ENCODE data around the gene JPT1.
"Not testable (repeated sequence)": the region's sequence is repeated elsewhere in the genome, so short reads cannot be mapped to it uniquely, and the experiment has no call there.

The JPT1 gene

DNA sequence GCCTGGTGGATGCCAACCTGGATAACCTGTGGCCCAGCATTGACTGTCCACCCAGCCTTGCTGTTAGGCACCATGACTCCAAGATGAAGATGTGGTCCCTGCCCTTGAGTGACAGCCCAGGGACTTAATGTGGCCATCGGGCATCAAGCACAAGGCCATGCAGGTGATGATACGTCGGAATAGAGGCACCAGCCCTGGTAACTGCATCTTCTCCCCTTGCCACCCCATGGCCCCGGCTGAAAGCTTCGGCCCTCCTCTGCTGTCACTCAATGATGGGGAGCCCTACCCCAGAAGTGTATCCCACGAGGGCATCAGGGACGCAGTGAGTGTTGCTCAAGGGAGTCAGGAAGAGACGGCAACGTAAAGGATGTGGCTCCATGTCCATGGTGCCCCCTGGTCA, 24.7 kb downstream of the JPT1 start:
- peaks cover 21% of the 10 kb centered on the region for H3K36me3 ChIP-seq (ENCODE audit: control insufficient read depth, insufficient read depth, low read length)
- peaks cover 10% of the 10 kb centered on the region for H3K4me1 ChIP-seq (ENCODE audit: control insufficient read depth, insufficient read depth, low read length, poor library complexity, severe bottlenecking)
- H3K4me3 ChIP-seq (ENCODE audit: extremely low read depth, insufficient read depth, low read length, poor library complexity, severe bottlenecking): no peak overlapping the region
- 87 to 91% methylated on average over 9 of the region's 9 CpGs for WGBS, 2 experiments (ENCODE audit: insufficient coverage in 2 of 2)
- H3K27ac ChIP-seq (ENCODE audit: low read depth, low read length, severe bottlenecking): no peak overlapping the region
- no peaks in the 10 kb centered on the region for H3K9me3 ChIP-seq (ENCODE audit: control insufficient read depth, low read length)

DNA sequence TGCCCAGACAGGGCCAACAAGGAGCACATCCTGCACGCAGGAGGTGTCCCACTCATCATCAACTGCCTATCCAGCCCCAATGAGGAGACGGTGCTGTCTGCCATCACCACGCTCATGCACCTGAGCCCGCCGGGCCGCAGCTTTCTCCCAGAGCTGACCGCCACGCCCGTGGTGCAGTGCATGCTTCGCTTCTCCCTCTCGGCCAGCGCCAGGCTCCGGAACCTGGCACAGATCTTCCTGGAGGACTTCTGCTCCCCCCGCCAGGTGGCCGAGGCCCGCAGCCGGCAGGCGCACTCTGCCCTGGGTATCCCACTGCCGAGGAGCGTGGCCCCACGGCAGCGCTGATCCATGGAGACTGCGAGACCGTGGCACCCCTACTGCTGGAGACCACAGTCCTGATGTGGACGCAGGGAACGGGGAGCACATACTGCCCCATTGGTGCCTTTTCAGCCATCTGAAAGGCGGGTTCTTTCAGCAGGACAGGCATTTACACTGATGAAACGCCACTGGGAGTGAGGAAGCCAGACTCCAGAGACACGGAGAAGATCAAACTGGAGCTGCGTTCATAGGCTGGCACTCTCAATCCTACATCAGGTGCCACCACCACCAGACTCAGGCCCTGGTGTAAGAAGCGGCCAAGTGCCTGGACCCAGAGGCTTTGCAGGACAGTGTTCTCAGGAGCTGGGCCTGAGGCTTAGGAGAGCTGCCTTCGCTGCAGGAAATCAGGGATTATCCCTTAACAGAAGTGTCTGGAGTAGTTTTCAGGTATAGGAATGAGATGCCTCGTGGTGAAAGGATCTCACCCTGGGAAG, 25.4 kb downstream of the JPT1 start:
- H3K36me3 ChIP-seq (ENCODE audit: control insufficient read depth, insufficient read depth, low read length): peaks cover 19% of the 10 kb centered on the region
- H3K4me3 ChIP-seq (ENCODE audit: extremely low read depth, insufficient read depth, low read length, poor library complexity, severe bottlenecking): no peak overlapping the region
- H3K9me3 ChIP-seq (ENCODE audit: control insufficient read depth, low read length): no peaks in the 10 kb centered on the region
- peaks cover 17% of the 10 kb centered on the region for H3K4me1 ChIP-seq (ENCODE audit: control insufficient read depth, insufficient read depth, low read length, poor library complexity, severe bottlenecking)
- WGBS, 2 experiments (ENCODE audit: insufficient coverage in 2 of 2): 96 to 97% methylated on average over 32 to 33 of the region's 33 CpGs
- no peak overlapping the region for H3K27ac ChIP-seq (ENCODE audit: low read depth, low read length, severe bottlenecking)

DNA sequence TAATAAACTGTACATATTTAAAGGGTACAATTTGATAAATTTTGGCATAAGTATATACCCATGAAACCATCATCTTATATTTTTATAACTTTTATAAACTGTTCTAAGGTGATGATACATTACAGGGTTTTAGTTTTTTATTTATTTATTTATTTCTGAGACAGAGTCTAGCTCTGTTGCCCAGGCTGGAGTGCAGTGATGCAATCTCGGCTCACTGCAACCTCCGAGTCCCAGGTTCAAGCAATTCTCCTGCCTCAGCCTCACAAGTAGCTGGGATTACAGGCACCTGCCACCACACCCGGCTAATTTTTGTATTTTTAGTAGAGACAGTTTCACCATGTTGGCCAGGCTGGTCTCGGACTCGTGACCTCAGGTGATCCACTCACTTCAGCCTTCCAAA, 26.4 kb downstream of the JPT1 start:
- H3K4me3 ChIP-seq (ENCODE audit: extremely low read depth, insufficient read depth, low read length, poor library complexity, severe bottlenecking); H3K9me3 ChIP-seq (ENCODE audit: control insufficient read depth, low read length); H3K27ac ChIP-seq (ENCODE audit: low read depth, low read length, severe bottlenecking): not testable (repeated sequence)
- Histone ChIP-seq H3K36me3 (ENCODE audit: control insufficient read depth, insufficient read depth, low read length) (peaks cover 19% of the 10 kb centered on the region), H3K4me1 (ENCODE audit: control insufficient read depth, insufficient read depth, low read length, poor library complexity, severe bottlenecking) (peaks cover 18% of the 10 kb centered on the region)
- 90 to 98% methylated on average over 5 of the region's 5 CpGs for WGBS, 2 experiments (ENCODE audit: insufficient coverage in 2 of 2)

DNA sequence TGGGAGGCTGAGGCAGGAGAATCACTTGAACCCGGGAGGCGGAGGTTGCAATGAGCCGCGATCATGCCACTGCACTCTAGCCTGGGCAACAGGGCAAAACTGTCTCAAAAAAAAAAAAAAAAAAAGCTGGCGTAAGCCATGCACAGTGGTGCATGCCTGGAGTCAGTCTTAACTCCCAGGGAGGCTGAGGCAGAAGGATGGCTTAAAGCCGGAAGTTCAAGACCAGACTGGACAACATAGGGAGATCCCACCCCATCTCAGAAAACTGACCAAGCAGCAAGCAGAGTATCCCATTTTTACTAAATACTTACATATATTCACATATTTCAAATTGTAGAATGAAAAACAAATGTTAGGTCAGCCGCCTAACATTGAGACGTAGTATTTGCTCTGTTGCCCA, 27.4 kb downstream of the JPT1 start:
- 94 to 97% methylated on average over 8 of the region's 8 CpGs for WGBS, 2 experiments (ENCODE audit: insufficient coverage in 2 of 2)
- peaks cover 19% of the 10 kb centered on the region for H3K36me3 ChIP-seq (ENCODE audit: control insufficient read depth, insufficient read depth, low read length)

DNA sequence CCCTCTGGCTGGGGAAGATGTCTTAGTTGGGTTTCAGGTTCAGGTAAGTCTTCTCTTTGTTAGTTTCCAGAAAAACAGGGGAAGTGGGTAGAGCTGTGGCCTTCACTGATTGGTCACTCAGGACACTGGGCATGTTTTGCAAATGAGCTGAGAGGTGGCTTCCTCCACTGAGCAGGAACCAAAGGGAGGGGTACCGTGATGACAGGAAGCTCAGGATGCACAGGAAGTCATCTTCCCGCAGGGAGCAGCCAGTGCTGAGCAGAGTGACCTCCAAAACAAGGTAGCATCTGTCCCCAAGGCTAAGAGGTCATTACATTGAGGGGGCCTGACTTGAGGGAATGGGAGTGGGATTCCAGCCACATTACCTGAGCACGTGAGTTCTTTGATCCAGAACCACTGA, 28.3 kb downstream of the JPT1 start:
- Histone ChIP-seq H3K36me3 (ENCODE audit: control insufficient read depth, insufficient read depth, low read length) (peaks cover 21% of the 10 kb centered on the region), H3K4me3 (ENCODE audit: extremely low read depth, insufficient read depth, low read length, poor library complexity, severe bottlenecking) (no peak overlapping the region), H3K27ac (ENCODE audit: low read depth, low read length, severe bottlenecking) (no peak overlapping the region), H3K9me3 (ENCODE audit: control insufficient read depth, low read length) (no peaks in the 10 kb centered on the region), H3K4me1 (ENCODE audit: control insufficient read depth, insufficient read depth, low read length, poor library complexity, severe bottlenecking) (peaks cover 18% of the 10 kb centered on the region)
- 72 to 76% methylated on average over 3 of the region's 3 CpGs for WGBS, 2 experiments (ENCODE audit: insufficient coverage in 2 of 2)

More for the DNA sequence above, 27.4 kb downstream of the JPT1 start:
- no peaks in the 10 kb centered on the region for H3K9me3 ChIP-seq (ENCODE audit: control insufficient read depth, low read length)
- H3K4me3 ChIP-seq (ENCODE audit: extremely low read depth, insufficient read depth, low read length, poor library complexity, severe bottlenecking): no peak overlapping the region
- H3K4me1 ChIP-seq (ENCODE audit: control insufficient read depth, insufficient read depth, low read length, poor library complexity, severe bottlenecking): peaks cover 18% of the 10 kb centered on the region
- H3K27ac ChIP-seq (ENCODE audit: low read depth, low read length, severe bottlenecking): no peak overlapping the region

DNA sequence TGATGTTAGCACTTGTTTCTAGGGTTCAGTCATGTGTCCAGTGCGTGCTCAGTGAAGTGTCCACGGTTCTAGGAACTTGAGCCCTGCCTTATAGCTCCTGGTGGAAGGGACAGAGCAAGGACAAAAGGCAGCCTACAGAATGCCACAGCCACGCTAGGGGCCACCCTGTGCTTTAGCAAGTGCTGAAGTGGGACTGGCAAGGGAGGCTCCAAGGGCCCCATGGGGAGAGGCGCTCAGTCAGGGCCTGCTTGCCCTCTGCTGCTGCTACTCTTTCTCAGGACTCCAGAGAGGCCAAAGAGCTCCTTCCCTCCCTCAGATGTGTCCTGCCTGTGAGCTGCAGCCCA, 29.5 kb downstream of the JPT1 start:
- H3K9me3 ChIP-seq (ENCODE audit: control insufficient read depth, low read length): no peaks in the 10 kb centered on the region
- peaks cover 10% of the 10 kb centered on the region for H3K4me1 ChIP-seq (ENCODE audit: control insufficient read depth, insufficient read depth, low read length, poor library complexity, severe bottlenecking)
- no peak overlapping the region for H3K27ac ChIP-seq (ENCODE audit: low read depth, low read length, severe bottlenecking)
- H3K36me3 ChIP-seq (ENCODE audit: control insufficient read depth, insufficient read depth, low read length): peaks cover 12% of the 10 kb centered on the region
- no peak overlapping the region for H3K4me3 ChIP-seq (ENCODE audit: extremely low read depth, insufficient read depth, low read length, poor library complexity, severe bottlenecking)
- WGBS, 2 experiments (ENCODE audit: insufficient coverage in 2 of 2): 90 to 97% methylated on average over 3 to 4 of the region's 4 CpGs

DNA sequence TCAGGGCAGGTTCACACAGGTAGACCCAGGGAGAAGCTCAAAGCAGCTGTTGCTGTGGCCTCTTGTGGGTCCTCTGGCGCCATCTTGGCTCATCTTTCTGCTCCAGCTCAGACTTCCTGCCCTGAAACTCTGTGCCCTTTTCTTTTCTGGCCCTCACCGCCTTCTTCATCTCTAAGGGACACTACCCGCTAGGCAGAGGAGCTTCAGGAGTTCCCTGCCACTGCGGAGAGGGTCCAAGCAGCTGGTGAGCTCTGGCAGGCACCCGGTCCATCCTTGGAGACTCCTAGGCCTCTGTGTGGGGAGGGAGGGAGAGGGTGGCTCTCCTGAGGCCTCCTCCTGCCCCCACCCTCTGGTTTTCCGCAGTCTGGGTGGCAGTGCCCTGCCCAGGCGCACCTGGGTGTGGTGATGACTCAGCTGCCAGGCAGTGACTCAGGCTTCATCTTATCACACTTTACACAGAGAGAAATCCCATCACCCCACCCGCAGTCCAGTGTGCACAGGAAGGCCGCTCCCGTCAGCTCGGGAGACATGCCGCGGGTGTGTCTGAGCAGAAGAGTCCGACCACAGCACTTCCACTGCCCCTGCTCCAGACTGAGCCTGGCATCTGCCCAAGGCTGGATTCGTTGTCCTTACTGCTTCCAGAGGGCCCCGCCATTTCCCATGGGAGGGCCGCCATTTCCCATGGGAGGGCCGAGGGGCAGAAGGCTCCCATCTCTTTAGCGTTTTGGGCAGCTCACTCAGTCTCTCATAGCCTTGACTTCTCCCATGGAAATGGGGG, 30.1 kb downstream of the JPT1 start:
- no peak overlapping the region for H3K4me3 ChIP-seq (ENCODE audit: extremely low read depth, insufficient read depth, low read length, poor library complexity, severe bottlenecking)
- H3K27ac ChIP-seq (ENCODE audit: low read depth, low read length, severe bottlenecking): no peak overlapping the region

DNA sequence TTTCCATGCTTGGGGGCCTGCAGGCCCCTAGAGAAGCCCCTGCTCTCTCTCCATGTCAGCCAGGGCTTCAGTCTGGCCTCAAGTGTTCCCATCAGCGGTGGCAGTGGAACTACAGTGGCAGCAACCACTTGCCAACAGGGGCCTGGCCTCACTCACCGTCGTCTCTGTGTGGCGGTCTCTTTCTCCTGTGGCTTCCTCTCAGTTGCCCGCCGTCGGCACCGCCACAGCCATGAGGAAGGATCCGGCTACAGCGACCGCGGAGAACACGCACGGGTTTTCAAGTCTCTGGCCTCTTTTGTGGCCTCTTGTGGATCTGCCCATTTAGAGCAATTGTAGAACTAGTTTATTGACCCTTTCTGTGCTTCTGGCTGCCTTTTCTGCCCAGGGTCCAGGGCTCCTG, 36.0 kb downstream of the JPT1 start:
- Histone ChIP-seq H3K4me1 (ENCODE audit: control insufficient read depth, insufficient read depth, low read length, poor library complexity, severe bottlenecking) (peaks cover 5% of the 10 kb centered on the region), H3K36me3 (ENCODE audit: control insufficient read depth, insufficient read depth, low read length) (peaks cover 29% of the 10 kb centered on the region), H3K27ac (ENCODE audit: low read depth, low read length, severe bottlenecking) (no peak overlapping the region), H3K9me3 (ENCODE audit: control insufficient read depth, low read length) (no peaks in the 10 kb centered on the region), H3K4me3 (ENCODE audit: extremely low read depth, insufficient read depth, low read length, poor library complexity, severe bottlenecking) (no peak overlapping the region)
- 97 to 98% methylated on average over 12 to 14 of the region's 14 CpGs for WGBS, 2 experiments (ENCODE audit: insufficient coverage in 2 of 2)

More for the DNA sequence above, 30.1 kb downstream of the JPT1 start:
- peaks cover 7% of the 10 kb centered on the region for H3K36me3 ChIP-seq (ENCODE audit: control insufficient read depth, insufficient read depth, low read length)
- 95 to 99% methylated on average over 16 of the region's 19 CpGs for WGBS, 2 experiments (ENCODE audit: insufficient coverage in 2 of 2)
- peaks cover 9% of the 10 kb centered on the region for H3K4me1 ChIP-seq (ENCODE audit: control insufficient read depth, insufficient read depth, low read length, poor library complexity, severe bottlenecking)
- H3K9me3 ChIP-seq (ENCODE audit: control insufficient read depth, low read length): no peaks in the 10 kb centered on the region

DNA sequence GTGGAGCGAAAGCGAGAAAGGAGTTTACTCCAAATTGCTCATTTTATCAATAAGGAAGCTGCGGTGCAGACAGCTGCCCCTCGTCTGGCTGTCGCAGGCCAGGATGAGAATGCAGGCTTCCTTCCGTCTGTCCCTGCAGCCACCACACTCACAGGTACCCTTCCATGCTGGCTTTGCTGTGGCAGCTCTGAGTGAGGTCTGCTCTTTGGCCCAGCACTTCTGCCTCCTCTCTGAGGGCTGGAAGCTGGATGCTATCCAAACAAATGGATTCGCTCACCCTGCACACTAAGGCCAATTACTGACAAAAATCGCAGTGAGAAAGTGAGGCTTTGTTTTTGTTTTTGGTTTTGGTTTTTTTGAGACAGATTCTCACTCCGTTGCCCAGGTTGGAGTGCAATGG, 37.6 kb downstream of the JPT1 start:
- WGBS, 2 experiments (ENCODE audit: insufficient coverage in 2 of 2): 97 to 99% methylated on average over 6 to 8 of the region's 9 CpGs
- peaks cover 34% of the 10 kb centered on the region for H3K36me3 ChIP-seq (ENCODE audit: control insufficient read depth, insufficient read depth, low read length)

DNA sequence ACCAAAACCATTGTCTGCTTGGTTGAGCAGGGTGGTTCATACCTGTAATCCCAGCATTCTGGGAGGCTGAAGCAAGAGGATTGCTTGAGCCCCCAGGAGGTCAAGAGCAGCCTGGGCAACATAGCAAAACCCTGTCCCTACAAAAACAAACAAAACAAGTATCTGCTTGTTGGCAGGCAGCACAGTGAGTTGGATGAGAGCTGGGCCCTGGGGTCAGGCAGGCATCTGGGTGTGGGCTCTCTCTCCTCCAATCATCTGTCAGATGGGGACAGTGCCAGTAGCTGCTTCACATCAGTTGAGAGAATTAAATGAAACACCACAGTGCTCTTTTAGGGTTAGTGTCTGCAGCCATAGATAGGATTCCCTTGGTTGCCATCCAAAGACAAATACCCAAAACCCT, 38.8 kb downstream of the JPT1 start:
- H3K36me3 ChIP-seq (ENCODE audit: control insufficient read depth, insufficient read depth, low read length): peaks cover 36% of the 10 kb centered on the region

More for the DNA sequence above, 37.6 kb downstream of the JPT1 start:
- Histone ChIP-seq H3K4me1 (ENCODE audit: control insufficient read depth, insufficient read depth, low read length, poor library complexity, severe bottlenecking) (peaks cover 5% of the 10 kb centered on the region), H3K9me3 (ENCODE audit: control insufficient read depth, low read length) (no peaks in the 10 kb centered on the region), H3K27ac (ENCODE audit: low read depth, low read length, severe bottlenecking) (no peak overlapping the region), H3K4me3 (ENCODE audit: extremely low read depth, insufficient read depth, low read length, poor library complexity, severe bottlenecking) (no peak overlapping the region)

More for the DNA sequence above, 38.8 kb downstream of the JPT1 start:
- H3K27ac ChIP-seq (ENCODE audit: low read depth, low read length, severe bottlenecking): no peak overlapping the region
- H3K4me3 ChIP-seq (ENCODE audit: extremely low read depth, insufficient read depth, low read length, poor library complexity, severe bottlenecking): no peak overlapping the region
- peaks cover 5% of the 10 kb centered on the region for H3K4me1 ChIP-seq (ENCODE audit: control insufficient read depth, insufficient read depth, low read length, poor library complexity, severe bottlenecking)
- H3K9me3 ChIP-seq (ENCODE audit: control insufficient read depth, low read length): no peaks in the 10 kb centered on the region
